ENCODE measurements around the gene PARD6A. TPM values are rescaled to one million over a fixed set of nuclear protein-coding genes. Genes with fewer than 3 reads are reported as not detected.

Gene PARD6A
- total and polyA plus RNA-seq, 2 donors (not counting 1 experiment from before 2014, with no cell fraction given), result 0.36 to 4.8 TPM

GRCh38 chr16:67657751-67658518, 2.8 kb upstream of the PARD6A start:
- DNase-seq (ENCODE audit: low read depth in 2 of 2), result no peak
- H3K9ac ChIP-seq (ENCODE audit: insufficient read depth, low read length), result no peak overlapping the region
- no peak overlapping the region for H2AFZ ChIP-seq (ENCODE audit: low read length)
- no peak overlapping the region for H3K4me3 ChIP-seq (replicated peaks in 1 of 4; ENCODE audit: control extremely low read depth in 1 of 4, insufficient read depth in 1 of 4, low read depth in 3 of 4, low read length in 4 of 4)
- H3K9me3 ChIP-seq (ENCODE audit: control insufficient read depth, insufficient read depth, low read depth, low read length), result no peaks in the 10 kb centered on the region
- peaks cover 6% of the 10 kb centered on the region for H3K36me3 ChIP-seq (ENCODE audit: control insufficient read depth, insufficient read depth, low read length)
- peaks cover 8% of the 10 kb centered on the region for H3K4me1 ChIP-seq (ENCODE audit: control insufficient read depth, extremely low read depth, insufficient read depth, low read length)
- no peak for TF ChIP-seq CTCF (conservative IDR thresholded peaks at IDR 0.05 in 1 of 2, IDR thresholded peaks at IDR 0.05 in 1 of 2; ENCODE audit: low read depth in 1 of 2, low read length in 2 of 2)
- TF ChIP-seq EZH2 (IDR thresholded peaks at IDR 0.05; ENCODE audit: low read length, missing control alignments), result no peak
- peaks cover 2% of the 10 kb centered on the region for H4K20me1 ChIP-seq (ENCODE audit: control insufficient read depth, extremely low read depth, insufficient read depth, low read length)
- peaks cover 7% of the 10 kb centered on the region for H3K27me3 ChIP-seq (ENCODE audit: control insufficient read depth, insufficient read depth, low read length)
- H3K4me2 ChIP-seq (ENCODE audit: extremely low read depth, insufficient read depth, low read length), result no peak overlapping the region
- H3K79me2 ChIP-seq (ENCODE audit: control insufficient read depth, insufficient read depth, low read length), result no peaks in the 10 kb centered on the region
- no peak overlapping the region for H3K27ac ChIP-seq (ENCODE audit: insufficient read depth, low read length)

GRCh38 chr16:67658849-67659674, 1.7 kb upstream of the PARD6A start:
- peak overlapping the region; percentile 100 for H3K4me2 ChIP-seq (ENCODE audit: extremely low read depth, insufficient read depth, low read length)
- H3K4me1 ChIP-seq (ENCODE audit: control insufficient read depth, extremely low read depth, insufficient read depth, low read length), result peaks cover 6% of the 10 kb centered on the region
- H3K27ac ChIP-seq (ENCODE audit: insufficient read depth, low read length), result peak overlapping the region; percentile 100
- no peaks in the 10 kb centered on the region for H3K79me2 ChIP-seq (ENCODE audit: control insufficient read depth, insufficient read depth, low read length)
- no peaks in the 10 kb centered on the region for H3K9me3 ChIP-seq (ENCODE audit: control insufficient read depth, insufficient read depth, low read depth, low read length)
- H2AFZ ChIP-seq (ENCODE audit: low read length), result peak overlapping the region; percentile 92
- peak overlapping the region; percentile 88 to 97 (median 93) for H3K4me3 ChIP-seq (replicated peaks in 1 of 4; ENCODE audit: control extremely low read depth in 1 of 4, insufficient read depth in 1 of 4, low read depth in 3 of 4, low read length in 4 of 4)
- H3K9ac ChIP-seq (ENCODE audit: insufficient read depth, low read length), result peak overlapping the region; percentile 88
- peaks cover 6% of the 10 kb centered on the region for H3K36me3 ChIP-seq (ENCODE audit: control insufficient read depth, insufficient read depth, low read length)
- TF ChIP-seq CTCF (conservative IDR thresholded peaks at IDR 0.05 in 1 of 2, IDR thresholded peaks at IDR 0.05 in 1 of 2; ENCODE audit: low read depth in 1 of 2, low read length in 2 of 2), result no peak
- no peak for TF ChIP-seq EZH2 (IDR thresholded peaks at IDR 0.05; ENCODE audit: low read length, missing control alignments)
- no peaks in the 10 kb centered on the region for H3K27me3 ChIP-seq (ENCODE audit: control insufficient read depth, insufficient read depth, low read length)
- DNase-seq (ENCODE audit: low read depth in 2 of 2), result no peak
- H4K20me1 ChIP-seq (ENCODE audit: control insufficient read depth, extremely low read depth, insufficient read depth, low read length), result peaks cover 2% of the 10 kb centered on the region

Data from fibroblast of lung (primary cell).